Sigmoid colon (tissue), 7 donors: ENCODE measurements around the gene LYPD1. TPM values are rescaled to one million over a fixed set of nuclear protein-coding genes. Genes with fewer than 3 reads are reported as not detected.

Source experiments
- DNase-seq: peaks from one replicate; pipeline ENCODE4 v3.0.0-alpha.2; 2019
- H3K27ac ChIP-seq, 4 donors: fragments of 200-600 bp; sonication (generic); one replicate each; pipeline ENCODE4 v1.5.1; 2016 to 2019; ENCODE audit warnings: mild to moderate bottlenecking in 1 of 4
- H3K27me3 ChIP-seq, 3 donors: fragments of 200-600 bp; sonication (generic); one replicate each; pipeline ENCODE4 v1.5.1; 2019; ENCODE audit warnings: mild to moderate bottlenecking in 1 of 3
- H3K36me3 ChIP-seq, 4 donors: fragments of 200-600 bp; sonication (generic); one replicate each; pipeline ENCODE4 v1.5.1; 2016 to 2019
- H3K4me1 ChIP-seq, 4 donors: fragments of 200-600 bp; sonication (generic); one replicate each; pipeline ENCODE4 v1.5.1; 2017 to 2019
- H3K4me3 ChIP-seq, 4 donors: fragments of 200-600 bp; sonication (generic); one replicate each; pipeline ENCODE4 v1.5.1; 2017 to 2019; ENCODE audit warnings: mild to moderate bottlenecking in 2 of 4, moderate library complexity in 1 of 4
- H3K9me3 ChIP-seq, 4 donors: fragments of 200-600 bp in 3 of 4; sonication (generic) in 3 of 4; one replicate each; pipeline versions ENCODE4 v1.5.1 to v1.6.1; 2013 to 2019
- CTCF ChIP-seq, 4 experiments: fragments of 450-650 bp in 3 of 4; fragments of 200-600 bp in 1 of 4; IDR thresholded peaks; one replicate each; pipeline ENCODE4 v1.5.1; 2016 to 2019; ENCODE audit warnings: antibody characterized with exemption in 4 of 4, mild to moderate bottlenecking in 3 of 4, moderate library complexity in 2 of 4
- EP300 ChIP-seq, 4 donors: sonication (generic); formaldehyde crosslinking; IDR thresholded peaks; one replicate each; pipeline ENCODE4 v1.6.1; 2017; ENCODE audit warnings: antibody characterized with exemption in 4 of 4
- POLR2A ChIP-seq, 2 donors: fragments of 450-650 bp; IDR thresholded peaks; one replicate each; pipeline ENCODE4 v1.6.1; 2016; ENCODE audit warnings: antibody characterized with exemption in 2 of 2, mild to moderate bottlenecking in 2 of 2, moderate library complexity in 2 of 2
- POLR2AphosphoS5 ChIP-seq, 4 donors: sonication (generic); formaldehyde crosslinking; IDR thresholded peaks; one replicate each; pipeline ENCODE4 v1.6.1; 2017; ENCODE audit warnings: antibody characterized with exemption in 4 of 4
- WGBS, 2 donors: extraction: QIAGEN DNeasy Blood & Tissue Kit; methylation state at CpG; one replicate each; pipeline ENCODE4 v1.1.7; 2013; 5-methylcytosine and 5-hydroxymethylcytosine counted together
- intact Hi-C: fragments of 100-400 bp; cut with DNase I; formaldehyde crosslinking; loops from one replicate; pipeline ENCODE4 v1.15.1; 2023
- polyA plus RNA-seq, 3 donors: library from polyadenylated mRNA; stranded (reverse); fragments of 200-250 nt; gene quantifications; one replicate each; pipeline ENCODE4 v1.2.3, GENCODE V29; 2013
- total RNA-seq, 4 donors: library from RNA; depleted of rRNA; stranded (reverse); fragments of >200 nt; gene quantifications; one replicate each; pipeline ENCODE4 v1.1.0, GENCODE V29; 2016
- donor health status: healthy with polysubstance abuse.
- donor health status: Bipolar disorder and iron deficiency.
- donor health status: healthy.

The LYPD1 gene
- total and polyA plus RNA-seq, 7 donors = 0.82 to 8.0 (median 2.6) TPM; not detected in 1

DNA sequence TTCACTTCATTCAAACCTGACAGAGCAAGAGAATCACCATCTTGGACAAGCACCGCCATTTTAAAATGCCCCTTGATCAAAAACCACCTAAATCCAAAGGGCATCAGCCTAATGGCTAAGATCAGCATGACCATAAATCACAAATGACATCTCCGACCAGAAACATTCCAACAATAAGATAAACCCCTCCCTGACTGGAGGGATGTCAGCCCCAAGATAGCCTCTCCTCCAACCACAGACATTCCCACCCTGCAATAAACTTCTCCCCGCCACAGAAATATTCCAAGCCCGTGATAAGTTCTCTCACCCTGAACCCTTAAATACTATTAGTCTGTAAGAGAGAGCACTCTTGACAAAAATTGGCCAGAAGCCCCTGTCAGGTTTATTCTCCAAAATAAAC lies 21.6 kb upstream of the LYPD1 start:
- no peaks in the 10 kb centered on the region for H3K4me1 ChIP-seq
- H3K27ac ChIP-seq = no peak overlapping the region
- H3K4me3 ChIP-seq = no peak overlapping the region
- H3K9me3 ChIP-seq = no peaks in the 10 kb centered on the region
- no peak for DNase-seq
- 88 to 91% methylated on average over 4 of the region's 4 CpGs for WGBS, 2 donors
- no peak for TF ChIP-seq CTCF (IDR thresholded peaks at IDR 0.05)
- TF ChIP-seq POLR2AphosphoS5 (IDR thresholded peaks at IDR 0.05) = no peak
- TF ChIP-seq EP300 (IDR thresholded peaks at IDR 0.05) = no peak
- no peak for TF ChIP-seq POLR2A (IDR thresholded peaks at IDR 0.05)
- no peaks in the 10 kb centered on the region for H3K27me3 ChIP-seq
- no peaks in the 10 kb centered on the region for H3K36me3 ChIP-seq
- intact Hi-C loops = no loop called here

GRCh38 chr2:132690664-132691303 lies 20.8 kb upstream of the LYPD1 start:
- H3K27ac ChIP-seq = no peak overlapping the region
- H3K27me3 ChIP-seq = no peaks in the 10 kb centered on the region
- intact Hi-C loops = no loop called here
- WGBS, 2 donors = 73 to 79% methylated on average over 1 of the region's 1 CpG
- TF ChIP-seq POLR2AphosphoS5 (IDR thresholded peaks at IDR 0.05) = no peak
- no peak for TF ChIP-seq EP300 (IDR thresholded peaks at IDR 0.05)
- no peak for TF ChIP-seq POLR2A (IDR thresholded peaks at IDR 0.05)
- TF ChIP-seq CTCF (IDR thresholded peaks at IDR 0.05) = no peak
- no peaks in the 10 kb centered on the region for H3K36me3 ChIP-seq
- no peaks in the 10 kb centered on the region for H3K9me3 ChIP-seq
- H3K4me3 ChIP-seq = no peak overlapping the region
- no peak for DNase-seq
- H3K4me1 ChIP-seq = no peaks in the 10 kb centered on the region

- intact Hi-C loops = no loop called here
- Histone ChIP-seq H3K36me3 (no peaks in the 10 kb centered on the region), H3K27me3 (no peaks in the 10 kb centered on the region), H3K27ac (no peak overlapping the region), H3K9me3 (no peaks in the 10 kb centered on the region), H3K4me3 (no peak overlapping the region), H3K4me1 (no peaks in the 10 kb centered on the region)
- DNase-seq = no peak
- TF ChIP-seq POLR2A (IDR thresholded peaks at IDR 0.05) (no peak), EP300 (IDR thresholded peaks at IDR 0.05) (no peak), POLR2AphosphoS5 (IDR thresholded peaks at IDR 0.05) (no peak), CTCF (IDR thresholded peaks at IDR 0.05) (no peak)
- 28 to 72% methylated on average over 1 of the region's 1 CpG for WGBS, 2 donors
Measured at GRCh38 chr2:132681766-132682165, 11.8 kb upstream of the LYPD1 start.

DNA sequence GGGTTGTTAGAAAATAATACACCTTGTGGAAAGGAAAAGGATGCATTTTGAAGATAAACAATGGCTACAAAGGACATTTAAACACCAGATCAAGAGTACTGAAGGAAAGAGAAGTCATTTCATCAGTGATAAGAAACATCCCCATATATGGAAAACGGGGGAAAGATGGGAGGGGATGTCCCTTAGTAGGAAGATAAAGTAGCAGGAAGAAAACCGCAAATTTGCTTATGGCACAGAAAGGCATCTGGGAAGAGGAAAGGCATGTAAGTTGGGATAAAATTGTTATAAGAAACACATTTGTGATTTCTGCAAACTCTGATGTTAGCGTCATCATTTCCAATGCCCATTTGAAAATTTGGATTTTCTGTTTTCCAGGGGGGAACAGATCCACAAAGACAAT lies 10.5 kb upstream of the LYPD1 start:
- Histone ChIP-seq H3K4me3 (no peak overlapping the region), H3K9me3 (no peaks in the 10 kb centered on the region), H3K27me3 (no peaks in the 10 kb centered on the region), H3K36me3 (no peaks in the 10 kb centered on the region), H3K4me1 (no peaks in the 10 kb centered on the region), H3K27ac (no peak overlapping the region)
- DNase-seq = no peak
- intact Hi-C loops = no loop called here
- TF ChIP-seq POLR2A (IDR thresholded peaks at IDR 0.05) (no peak), POLR2AphosphoS5 (IDR thresholded peaks at IDR 0.05) (no peak), CTCF (IDR thresholded peaks at IDR 0.05) (no peak), EP300 (IDR thresholded peaks at IDR 0.05) (no peak)
- WGBS, 2 donors = 81% methylated on average over 3 of the region's 3 CpGs

GRCh38 chr2:132678483-132678882 lies 8.5 kb upstream of the LYPD1 start:
- H3K9me3 ChIP-seq = no peaks in the 10 kb centered on the region
- no peak overlapping the region for H3K27ac ChIP-seq
- TF ChIP-seq CTCF (IDR thresholded peaks at IDR 0.05) (no peak), POLR2AphosphoS5 (IDR thresholded peaks at IDR 0.05) (no peak), EP300 (IDR thresholded peaks at IDR 0.05) (no peak), POLR2A (IDR thresholded peaks at IDR 0.05) (no peak)
- no peak overlapping the region for H3K4me3 ChIP-seq
- WGBS, 2 donors = 95 to 96% methylated on average over 2 of the region's 2 CpGs
- DNase-seq = no peak
- H3K4me1 ChIP-seq = no peaks in the 10 kb centered on the region
- H3K36me3 ChIP-seq = no peaks in the 10 kb centered on the region
- intact Hi-C loops = no loop called here
- no peaks in the 10 kb centered on the region for H3K27me3 ChIP-seq
